Left colon (tissue), 2 donors: Measurements from ENCODE around the gene ADM2. TPM values are rescaled to one million over a fixed set of nuclear protein-coding genes. Genes with fewer than 3 reads are reported as not detected.
"Not testable (repeated sequence)": the region's sequence is repeated elsewhere in the genome, so short reads cannot be mapped to it uniquely, and the experiment has no call there.

Experiments
- ATAC-seq: fragments of 200-7000 bp; cut with Tn5 transposase; one replicate; pipeline ENCODE4 v1.9.1; 2020; ENCODE audit warnings: mild to moderate bottlenecking, moderate library complexity
- DNase-seq, 2 donors: peaks; one replicate each; pipeline ENCODE4 v3.0.0-alpha.2; 2020
- intact Hi-C, 2 donors: fragments of 100-400 bp; cut with DNase I in 1 of 2; cut with micrococcal nuclease in 1 of 2; formaldehyde crosslinking; loops; one replicate each; pipeline versions ENCODE4 v1.11.2 to v1.14.0; 2022; cut with DNase I, micrococcal nuclease
- long read RNA-seq: library from polyadenylated mRNA; unstranded; transcript quantifications from one replicate; pipeline ENCODE4 v2.0.0, GENCODE V29; 2021
- total RNA-seq, 2 donors: library from RNA; stranded (reverse); fragmentation: NEBNext Ultra II Directional; extraction: Animal tissue kit (Norgen Biotek cat#: 25700); gene quantifications; one replicate each; pipeline ENCODE4 v1.2.1, GENCODE V29; 2021
- donor health status: DM: no; HTN: no; CAD: no.
- donor health status: DM: yes; HTN: yes; CAD: no.

Gene ADM2, protein sequence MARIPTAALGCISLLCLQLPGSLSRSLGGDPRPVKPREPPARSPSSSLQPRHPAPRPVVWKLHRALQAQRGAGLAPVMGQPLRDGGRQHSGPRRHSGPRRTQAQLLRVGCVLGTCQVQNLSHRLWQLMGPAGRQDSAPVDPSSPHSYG
- 1 to 10 TPM; 5.4 to 8.9 TPM for total RNA-seq
- long read RNA-seq, full-length matches to known transcripts = 3 of 7 reads
- long read RNA-seq, partial matches to known transcripts = 0 of 7 reads
- long read RNA-seq, other reads (novel, unspliced or antisense) = 4 of 7 reads

- intact Hi-C loops = no loop called here
- ATAC-seq = peak; percentile 58
Observed at GRCh38 chr22:50481440-50482106, at the start of gene ADM2. ADM2 (plus strand) TSS chr22:50481543; CDS start chr22:50481848, 305 bp downstream.

DNA sequence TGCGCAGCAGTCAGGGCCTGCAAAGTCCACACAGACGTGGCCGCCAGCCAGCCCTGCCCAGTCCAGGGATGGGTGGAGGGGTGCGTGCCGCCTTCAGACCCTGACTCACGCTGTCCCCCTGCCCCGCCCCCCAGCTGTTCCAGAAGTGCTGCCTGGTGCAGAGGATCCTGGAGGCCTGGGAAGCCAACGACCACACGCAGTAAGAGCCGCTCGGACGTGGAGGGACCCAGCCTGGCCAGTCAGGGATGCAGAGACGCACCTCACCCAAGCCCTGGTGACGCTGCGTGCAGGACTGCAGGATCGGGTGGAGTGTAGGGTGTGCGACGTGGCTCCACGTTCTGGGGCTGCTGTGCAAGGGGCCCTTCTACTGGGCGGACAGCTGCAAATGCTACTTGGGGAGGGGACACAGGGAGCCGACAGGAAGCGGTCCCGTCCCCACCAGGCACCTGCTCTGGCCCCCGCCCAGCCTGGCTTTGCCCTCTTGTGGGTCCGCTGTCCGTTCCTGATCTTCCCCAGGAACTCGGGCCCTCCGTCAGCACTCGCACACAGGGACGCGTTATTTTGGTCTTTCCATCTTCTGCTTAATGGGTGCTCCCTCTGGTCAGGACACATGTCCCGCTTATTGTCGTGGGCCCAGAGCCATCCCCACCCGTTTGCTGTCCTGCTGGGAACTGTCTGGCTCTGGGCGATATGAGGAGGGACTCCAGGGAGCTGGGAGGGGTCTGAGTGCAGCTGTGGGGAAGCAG is 49.0 kb upstream of the ADM2 start:
- no peak for DNase-seq
- ATAC-seq = no peak
- intact Hi-C loops = no loop called here

More at GRCh38 chr22:50481440-50482106, at the start of gene ADM2:
- DNase-seq = peak in 1 of 2 donors; percentile 78

DNA sequence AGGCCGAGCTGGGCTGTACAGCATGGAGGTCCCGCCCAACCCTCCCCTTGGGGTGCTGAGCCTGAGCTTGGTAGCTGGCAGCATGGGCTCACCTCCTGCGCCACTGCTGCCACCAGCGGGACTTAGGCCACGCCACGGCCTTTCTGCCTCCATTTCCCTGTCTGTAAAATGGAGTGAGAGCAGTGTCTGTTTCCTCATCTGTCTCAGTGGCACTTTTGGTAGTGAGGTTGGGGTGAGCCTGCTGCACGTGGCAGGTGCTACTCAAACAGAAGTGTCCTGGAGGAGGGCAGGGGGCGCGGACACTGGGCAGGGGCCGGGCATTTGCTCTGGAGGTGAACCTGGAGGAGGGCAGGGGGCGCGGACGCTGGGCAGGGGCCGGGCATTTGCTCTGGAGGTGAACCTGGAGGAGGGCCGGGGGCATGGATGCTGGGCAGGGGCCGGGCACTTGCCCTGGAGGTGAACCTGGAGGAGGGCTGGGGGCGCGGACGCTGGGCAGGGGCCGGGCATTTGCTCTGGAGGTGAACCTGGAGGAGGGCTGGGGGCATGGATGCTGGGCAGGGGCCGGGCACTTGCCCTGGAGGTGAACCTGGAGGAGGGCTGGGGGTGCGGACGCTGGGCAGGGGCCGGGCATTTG is 48.3 kb upstream of the ADM2 start:
- intact Hi-C loops, DNase-seq, ATAC-seq: not testable (repeated sequence)

- DNase-seq = no peak
- no peak for ATAC-seq
- intact Hi-C loops = no loop called here
Observed at GRCh38 chr22:50434849-50435248, 46.5 kb upstream of the ADM2 start.

DNA sequence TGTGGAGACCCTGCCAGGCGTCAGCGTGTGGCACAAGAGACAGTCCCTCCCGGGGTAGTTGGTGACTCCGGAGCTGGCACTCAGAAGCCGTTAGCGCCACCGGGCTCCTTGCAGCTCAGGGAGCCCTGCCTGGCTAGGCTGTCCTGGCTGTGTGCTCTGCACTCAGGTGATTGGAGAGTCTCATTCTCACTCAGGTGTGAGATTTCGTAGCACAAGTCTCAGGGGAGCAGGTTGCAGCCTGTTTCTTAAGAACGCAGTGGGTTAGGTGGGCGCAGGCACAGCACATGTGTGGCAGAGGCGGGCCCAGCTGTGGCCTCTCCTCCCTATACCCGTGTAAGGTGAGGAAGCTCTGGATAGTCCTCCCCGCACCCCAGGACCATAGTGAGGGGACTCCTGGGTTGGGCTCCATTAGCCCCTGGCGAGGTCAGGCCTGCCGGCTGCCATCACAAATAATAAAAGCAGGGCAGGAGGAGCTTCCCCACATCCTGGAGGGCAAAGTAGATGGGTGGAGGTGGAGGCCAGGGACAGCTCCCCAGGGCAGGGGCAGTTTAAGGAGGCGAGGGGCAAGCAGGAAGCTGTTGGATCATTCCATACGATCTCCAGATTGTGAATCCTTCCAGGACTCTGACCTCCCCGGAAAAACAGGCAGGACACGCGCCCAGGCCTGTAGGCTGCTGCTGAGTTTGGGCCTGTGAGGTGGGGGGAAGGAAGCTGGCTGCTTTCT is 45.9 kb upstream of the ADM2 start:
- intact Hi-C loops = no loop called here
- no peak for ATAC-seq
- DNase-seq = no peak

- ATAC-seq (no peak), DNase-seq (no peak)
- intact Hi-C loops = no loop called here
Observed at GRCh38 chr22:50436015-50436830, 45.1 kb upstream of the ADM2 start.

GRCh38 chr22:50436841-50437341 is 44.5 kb upstream of the ADM2 start:
- ATAC-seq (no peak), DNase-seq (no peak)
- intact Hi-C loops = no loop called here

GRCh38 chr22:50437511-50438304 is 43.6 kb upstream of the ADM2 start:
- ATAC-seq (no peak), DNase-seq (no peak)
- intact Hi-C loops = no loop called here

GRCh38 chr22:50438305-50439275 is 42.8 kb upstream of the ADM2 start:
- intact Hi-C loops = no loop called here
- ATAC-seq (no peak), DNase-seq (no peak)

GRCh38 chr22:50439314-50439870 is 42.0 kb upstream of the ADM2 start:
- intact Hi-C loops = no loop called here
- peak in 1 of 2 donors; percentile 5 for DNase-seq
- ATAC-seq = no peak

GRCh38 chr22:50439871-50440331 is 41.4 kb upstream of the ADM2 start:
- DNase-seq (peak in 1 of 2 donors; percentile 4), ATAC-seq (no peak)
- intact Hi-C loops = no loop called here

- ATAC-seq = peak; percentile 48
Observed at GRCh38 chr22:50440544-50441249, 40.6 kb upstream of the ADM2 start.

DNA sequence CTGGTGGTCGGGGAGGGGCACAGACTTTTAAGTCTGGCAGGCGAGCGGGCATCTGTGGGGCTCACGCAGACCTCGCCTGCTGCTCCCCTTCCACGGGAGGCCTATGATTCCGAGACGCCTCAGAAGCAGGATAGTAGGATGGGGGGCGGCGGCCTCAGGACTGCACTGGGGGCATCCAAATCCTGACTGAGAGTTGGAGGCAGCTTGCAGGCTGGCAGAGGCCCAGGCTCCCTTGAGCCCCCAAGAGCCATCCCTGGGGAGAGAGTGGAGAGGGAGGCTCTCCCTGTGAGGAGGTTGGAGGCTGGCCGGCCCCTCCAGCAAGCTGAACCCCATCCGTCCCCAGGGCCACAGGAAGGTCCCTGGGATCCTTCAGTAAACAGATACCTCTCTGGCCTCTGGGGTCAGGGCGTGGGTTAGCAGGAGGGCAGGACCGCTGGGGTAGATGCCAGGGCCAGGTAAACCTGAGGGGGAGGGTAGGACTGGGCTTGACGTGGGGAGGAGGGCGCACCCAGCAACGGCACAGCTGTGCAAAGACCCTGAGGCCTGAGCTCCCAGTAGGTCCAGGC is 39.8 kb upstream of the ADM2 start:
- intact Hi-C loops = no loop called here
- DNase-seq (peak in 1 of 2 donors; percentile 3), ATAC-seq (no peak)

More at GRCh38 chr22:50440544-50441249, 40.6 kb upstream of the ADM2 start:
- intact Hi-C loops = no loop called here
- peak in 1 of 2 donors; percentile 57 for DNase-seq

DNA sequence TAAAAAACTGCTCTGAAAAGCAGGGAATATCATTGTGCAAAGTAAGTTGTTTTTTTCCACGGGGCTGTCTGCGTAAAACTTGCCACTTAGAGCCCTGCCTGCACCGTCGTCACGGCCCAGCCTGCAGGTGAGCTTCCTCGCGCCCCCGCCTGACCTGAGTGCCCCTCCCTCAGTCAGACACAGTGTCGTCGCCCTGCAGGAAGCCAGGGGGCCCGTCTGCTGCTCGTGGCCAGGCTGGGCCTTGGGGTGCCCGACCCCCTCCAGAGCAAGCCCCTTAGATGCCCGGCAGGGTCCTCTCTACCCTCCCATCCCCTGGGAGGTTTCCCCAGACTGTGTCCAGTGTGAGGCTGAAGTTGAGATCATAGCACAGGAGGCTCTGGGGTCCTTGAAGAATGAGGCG is 38.1 kb upstream of the ADM2 start:
- intact Hi-C loops = no loop called here
- no peak for ATAC-seq
- DNase-seq = peak in 1 of 2 donors; percentile 9
